ENCODE measurements around the gene RBCK1.

DNA sequence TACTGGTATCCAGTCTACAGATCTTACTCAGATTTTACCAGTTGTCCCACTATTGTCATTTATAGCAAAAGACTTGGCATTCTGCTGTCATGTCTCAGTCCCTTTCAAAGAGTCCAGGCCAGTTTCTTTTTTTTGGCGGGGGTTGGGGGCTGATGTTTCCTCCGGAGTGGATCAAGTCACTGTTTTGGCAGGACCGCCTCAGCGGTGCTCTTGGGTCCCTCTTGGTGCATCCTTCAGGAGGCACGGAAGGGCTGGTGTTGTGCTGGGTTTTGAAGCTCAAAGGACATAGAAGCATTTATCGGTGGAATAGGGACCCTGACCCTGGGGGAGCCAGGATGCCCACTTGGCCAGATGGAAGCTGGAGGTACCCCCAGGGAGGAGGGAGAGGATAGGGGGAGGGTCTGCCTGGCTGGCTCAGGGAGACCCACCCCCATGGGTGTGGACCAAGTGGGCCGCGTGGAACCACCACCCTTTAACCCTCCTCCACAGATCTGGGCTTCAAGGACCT is 10.8 kb downstream of the RBCK1 start:
- TF ChIP-seq, protein P1, sequence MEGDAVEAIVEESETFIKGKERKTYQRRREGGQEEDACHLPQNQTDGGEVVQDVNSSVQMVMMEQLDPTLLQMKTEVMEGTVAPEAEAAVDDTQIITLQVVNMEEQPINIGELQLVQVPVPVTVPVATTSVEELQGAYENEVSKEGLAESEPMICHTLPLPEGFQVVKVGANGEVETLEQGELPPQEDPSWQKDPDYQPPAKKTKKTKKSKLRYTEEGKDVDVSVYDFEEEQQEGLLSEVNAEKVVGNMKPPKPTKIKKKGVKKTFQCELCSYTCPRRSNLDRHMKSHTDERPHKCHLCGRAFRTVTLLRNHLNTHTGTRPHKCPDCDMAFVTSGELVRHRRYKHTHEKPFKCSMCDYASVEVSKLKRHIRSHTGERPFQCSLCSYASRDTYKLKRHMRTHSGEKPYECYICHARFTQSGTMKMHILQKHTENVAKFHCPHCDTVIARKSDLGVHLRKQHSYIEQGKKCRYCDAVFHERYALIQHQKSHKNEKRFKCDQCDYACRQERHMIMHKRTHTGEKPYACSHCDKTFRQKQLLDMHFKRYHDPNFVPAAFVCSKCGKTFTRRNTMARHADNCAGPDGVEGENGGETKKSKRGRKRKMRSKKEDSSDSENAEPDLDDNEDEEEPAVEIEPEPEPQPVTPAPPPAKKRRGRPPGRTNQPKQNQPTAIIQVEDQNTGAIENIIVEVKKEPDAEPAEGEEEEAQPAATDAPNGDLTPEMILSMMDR (IDR thresholded peaks at IDR 0.05; ENCODE audit: poor library complexity, severe bottlenecking) = no peak
- TF ChIP-seq EP300 (conservative IDR thresholded peaks at IDR 0.05; ENCODE audit: poor library complexity, severe bottlenecking) (no peak), EZH2 (IDR thresholded peaks at IDR 0.05; ENCODE audit: borderline replicate concordance, insufficient read depth, low read length, poor library complexity, severe bottlenecking) (no peak), POLR2AphosphoS5 (IDR thresholded peaks at IDR 0.05) (no peak), MXI1 (conservative IDR thresholded peaks at IDR 0.05; ENCODE audit: poor library complexity, severe bottlenecking) (no peak), TAF1 (IDR thresholded peaks at IDR 0.05; ENCODE audit: low read depth) (no peak), SMC3 (conservative IDR thresholded peaks at IDR 0.05; ENCODE audit: poor library complexity) (no peak)
- TF ChIP-seq, protein P2, sequence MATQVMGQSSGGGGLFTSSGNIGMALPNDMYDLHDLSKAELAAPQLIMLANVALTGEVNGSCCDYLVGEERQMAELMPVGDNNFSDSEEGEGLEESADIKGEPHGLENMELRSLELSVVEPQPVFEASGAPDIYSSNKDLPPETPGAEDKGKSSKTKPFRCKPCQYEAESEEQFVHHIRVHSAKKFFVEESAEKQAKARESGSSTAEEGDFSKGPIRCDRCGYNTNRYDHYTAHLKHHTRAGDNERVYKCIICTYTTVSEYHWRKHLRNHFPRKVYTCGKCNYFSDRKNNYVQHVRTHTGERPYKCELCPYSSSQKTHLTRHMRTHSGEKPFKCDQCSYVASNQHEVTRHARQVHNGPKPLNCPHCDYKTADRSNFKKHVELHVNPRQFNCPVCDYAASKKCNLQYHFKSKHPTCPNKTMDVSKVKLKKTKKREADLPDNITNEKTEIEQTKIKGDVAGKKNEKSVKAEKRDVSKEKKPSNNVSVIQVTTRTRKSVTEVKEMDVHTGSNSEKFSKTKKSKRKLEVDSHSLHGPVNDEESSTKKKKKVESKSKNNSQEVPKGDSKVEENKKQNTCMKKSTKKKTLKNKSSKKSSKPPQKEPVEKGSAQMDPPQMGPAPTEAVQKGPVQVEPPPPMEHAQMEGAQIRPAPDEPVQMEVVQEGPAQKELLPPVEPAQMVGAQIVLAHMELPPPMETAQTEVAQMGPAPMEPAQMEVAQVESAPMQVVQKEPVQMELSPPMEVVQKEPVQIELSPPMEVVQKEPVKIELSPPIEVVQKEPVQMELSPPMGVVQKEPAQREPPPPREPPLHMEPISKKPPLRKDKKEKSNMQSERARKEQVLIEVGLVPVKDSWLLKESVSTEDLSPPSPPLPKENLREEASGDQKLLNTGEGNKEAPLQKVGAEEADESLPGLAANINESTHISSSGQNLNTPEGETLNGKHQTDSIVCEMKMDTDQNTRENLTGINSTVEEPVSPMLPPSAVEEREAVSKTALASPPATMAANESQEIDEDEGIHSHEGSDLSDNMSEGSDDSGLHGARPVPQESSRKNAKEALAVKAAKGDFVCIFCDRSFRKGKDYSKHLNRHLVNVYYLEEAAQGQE (IDR thresholded peaks at IDR 0.05; ENCODE audit: borderline replicate concordance) = no peak

Measured in neural cell (in vitro differentiated cells).